GM12874 (cell line): Measurements from ENCODE around the gene EPHB1.

Experiments
- CTCF ChIP-seq: IDR thresholded peaks from 2 replicates; pipeline ENCODE4 v1.5.1; 2011; ENCODE audit warnings: low read depth, mild to moderate bottlenecking, control low read depth, low read length, moderate library complexity; ENCODE audit not compliant: insufficient read depth

Gene EPHB1

GRCh38 chr3:134852132-134852531, 57.1 kb downstream of the EPHB1 start:
- no peak for TF ChIP-seq CTCF

GRCh38 chr3:134852893-134853351, 57.9 kb downstream of the EPHB1 start:
- peak; percentile 26; the same call in 1 of the 2 replicates for TF ChIP-seq CTCF

DNA sequence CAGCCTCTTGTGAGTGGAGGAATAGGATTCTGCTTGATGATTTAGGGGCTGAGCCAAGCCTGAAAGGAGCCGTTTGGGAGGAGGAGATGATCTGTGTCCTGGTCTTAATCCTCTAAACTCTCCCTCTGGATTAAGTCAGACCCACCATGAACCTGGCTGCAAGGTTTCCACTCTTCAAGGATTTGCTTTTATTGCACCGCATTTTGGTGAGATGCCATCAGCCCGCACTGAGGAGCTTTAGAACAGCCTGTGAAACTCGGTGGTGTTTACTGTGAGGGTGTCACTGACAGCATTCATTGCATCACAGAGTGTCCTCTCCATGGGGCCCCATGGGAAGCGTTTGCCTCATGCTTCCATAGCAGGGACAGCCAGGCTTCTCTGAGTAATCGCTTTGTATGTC, 59.2 kb downstream of the EPHB1 start:
- no peak for TF ChIP-seq CTCF

DNA sequence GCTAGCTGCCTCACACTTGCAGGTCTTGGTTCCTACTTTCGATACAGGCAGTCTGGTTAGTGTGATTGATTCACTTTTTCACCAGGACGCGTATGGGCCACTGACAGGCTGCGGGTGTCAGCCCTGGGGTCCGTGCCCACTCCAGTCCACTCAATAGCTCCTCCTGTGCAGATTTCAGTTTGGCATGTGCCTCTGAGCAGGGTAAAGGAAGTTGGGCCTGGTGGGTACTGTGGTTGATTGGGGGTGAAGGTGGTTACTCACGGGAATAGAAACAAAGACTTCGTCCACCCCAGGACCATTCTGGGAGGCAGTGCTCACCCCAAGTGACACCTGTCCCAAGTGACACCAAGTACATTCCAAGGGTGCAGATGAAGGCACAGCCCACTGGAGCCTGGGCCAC, 62.3 kb downstream of the EPHB1 start:
- TF ChIP-seq CTCF = no peak

- TF ChIP-seq CTCF = no peak
These were observed 62.8 kb downstream of the EPHB1 start for GRCh38 chr3:134857776-134858362.

GRCh38 chr3:134858441-134859035, 63.5 kb downstream of the EPHB1 start:
- TF ChIP-seq CTCF = no peak

- TF ChIP-seq CTCF = no peak
These were observed 64.3 kb downstream of the EPHB1 start for GRCh38 chr3:134859341-134859740.

GRCh38 chr3:134860141-134860540, 65.1 kb downstream of the EPHB1 start:
- TF ChIP-seq CTCF = no peak
